HG03159 (cell line): ENCODE data around the gene KBTBD2.
"Not testable (repeated sequence)": the region's sequence is repeated elsewhere in the genome, so short reads cannot be mapped to it uniquely, and the experiment has no call there.

Experiments
- ATAC-seq: cut with Tn5 transposase; IDR thresholded peaks from one replicate; pipeline ENCODE4 v1.9.1; 2021; ENCODE audit warnings: mild to moderate bottlenecking, moderate library complexity; ENCODE audit not compliant: unreplicated experiment

Gene KBTBD2

DNA sequence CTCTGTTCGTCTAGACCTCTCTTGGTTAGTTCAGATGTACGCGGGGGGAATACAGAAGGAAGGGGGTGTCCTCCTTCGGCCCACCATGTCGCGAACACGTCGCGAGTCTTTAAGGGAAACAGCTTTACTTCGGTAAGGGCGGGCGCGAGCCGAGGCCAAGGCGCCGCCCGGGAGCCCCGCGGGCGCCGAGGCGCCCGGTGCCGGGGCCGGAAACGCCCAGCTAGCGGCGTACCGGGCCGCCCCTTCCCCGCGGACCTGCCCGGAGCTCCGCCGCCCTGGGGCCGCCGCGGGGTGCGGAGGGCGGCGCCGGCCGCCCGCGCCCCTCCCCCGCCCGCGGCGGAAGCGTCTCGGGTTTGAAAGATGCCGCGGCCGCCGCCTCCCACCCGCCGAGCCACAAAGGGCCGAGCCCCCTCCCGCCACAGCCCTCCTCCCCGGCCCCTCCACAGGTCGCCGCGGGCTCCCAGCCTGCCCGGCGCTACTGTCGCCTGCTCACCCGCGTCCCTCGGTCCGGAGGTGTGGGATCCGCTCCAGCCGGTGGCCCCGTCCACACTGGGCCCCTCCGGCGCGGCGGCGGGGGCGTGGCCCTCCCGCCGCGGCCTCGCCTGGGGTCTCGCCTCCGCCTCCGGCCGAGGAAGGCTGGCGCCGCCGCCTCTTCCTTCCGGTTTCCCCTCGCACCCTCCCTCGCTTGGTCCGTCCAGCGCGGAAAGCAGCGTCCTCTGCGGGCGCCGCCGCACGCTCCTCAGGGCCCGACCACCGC lies at the start of gene KBTBD2:
TSS of gene KBTBD2 (minus strand) at position 718 of the 757 bp plus-strand sequence. CDS start 12,156 bp downstream, outside the sequence.
- peak; percentile 56 for ATAC-seq

DNA sequence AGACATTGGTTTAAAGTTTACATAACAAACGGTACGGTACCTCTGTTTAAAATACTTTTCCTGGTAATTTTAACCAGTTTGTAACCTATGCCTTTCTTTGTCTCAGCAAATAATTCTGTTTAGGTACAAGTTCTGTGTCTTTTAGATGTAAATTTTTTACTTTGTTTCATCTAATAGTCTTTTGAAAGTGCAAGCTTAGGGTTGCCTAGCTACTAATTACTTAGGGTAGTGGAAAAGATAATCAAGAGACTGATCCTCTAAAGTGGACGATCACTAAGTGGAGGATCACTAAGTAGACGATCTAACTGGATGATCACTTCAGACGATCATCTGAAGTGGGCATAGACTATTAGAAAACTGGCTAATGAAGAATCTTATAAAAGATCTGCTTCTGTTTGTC lies 49.6 kb upstream of the KBTBD2 start:
- ATAC-seq: no peak

DNA sequence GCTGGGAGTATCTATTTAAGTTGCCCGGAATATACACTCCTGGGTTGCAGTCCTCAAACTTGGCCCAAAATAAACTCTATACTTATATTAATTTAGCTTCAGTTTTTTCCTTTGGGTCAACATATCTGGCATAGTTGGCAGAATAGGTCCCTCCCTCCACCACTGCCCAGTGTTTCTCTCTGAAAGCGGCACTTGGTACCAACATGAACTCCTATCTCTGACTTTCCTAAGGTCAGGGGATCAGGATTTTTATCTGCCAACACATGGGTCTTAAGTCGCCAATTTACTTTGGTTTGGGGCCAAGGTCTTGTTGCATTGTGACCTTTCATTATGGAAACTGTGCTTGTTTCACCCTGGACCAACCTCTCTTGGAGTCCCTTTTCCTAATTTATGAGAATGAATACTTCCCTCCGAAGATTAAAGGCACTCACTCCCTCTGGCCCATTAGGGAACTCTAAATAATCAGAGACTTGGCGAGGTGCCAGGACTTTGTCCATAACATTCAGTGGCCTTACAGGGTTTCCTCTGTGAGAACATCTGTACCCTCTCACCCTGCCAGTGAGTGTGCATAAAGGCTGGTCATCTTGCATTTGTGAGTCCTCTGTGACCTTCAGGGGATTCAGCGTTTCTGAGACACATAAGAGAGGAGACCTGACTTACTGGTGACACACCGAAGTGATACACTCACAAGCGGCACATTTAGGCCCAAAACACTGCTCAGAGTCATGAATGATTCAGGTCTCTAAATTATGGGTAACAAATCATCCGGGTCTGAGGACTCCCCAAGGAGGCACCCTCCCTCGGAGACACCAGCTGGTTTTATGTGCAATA lies 46.0 kb upstream of the KBTBD2 start:
- no peak for ATAC-seq

DNA sequence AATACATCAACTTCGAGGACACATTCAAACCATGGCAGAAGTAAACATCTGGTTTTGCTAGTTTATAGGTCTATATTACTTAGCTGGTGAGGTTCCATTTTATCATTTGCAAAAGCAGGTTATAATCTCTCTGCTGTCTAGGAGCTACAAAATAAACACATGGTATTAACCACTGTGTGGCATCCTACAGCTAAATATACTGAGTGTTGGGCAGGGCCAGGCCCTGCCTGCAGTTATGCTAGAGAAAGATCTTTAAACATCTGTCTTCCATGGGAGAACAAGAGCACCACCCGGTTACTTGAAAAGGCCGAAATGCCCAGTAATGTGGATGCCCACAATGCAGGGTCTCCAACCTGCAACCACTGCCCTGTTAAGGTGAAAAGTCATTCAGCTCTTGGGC lies 45.1 kb upstream of the KBTBD2 start:
- ATAC-seq: no peak

DNA sequence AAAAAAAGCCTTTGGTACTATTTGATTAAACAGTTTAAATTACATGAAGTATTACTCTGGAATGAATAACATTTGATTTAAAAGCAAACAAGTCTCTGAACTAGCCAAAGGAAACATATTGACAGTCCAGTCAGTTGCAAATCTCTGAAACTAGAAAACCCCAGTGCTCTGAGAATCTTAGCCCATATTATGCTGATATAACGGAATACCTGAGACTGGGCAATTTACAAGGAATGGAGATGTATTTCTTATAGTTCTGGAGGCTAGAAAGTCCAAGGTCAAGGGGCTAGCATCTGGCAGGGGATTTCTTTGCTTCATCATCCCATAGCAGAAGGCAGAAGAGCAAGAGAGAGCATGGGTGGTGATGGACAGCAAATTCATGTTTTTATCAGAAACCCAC lies 44.0 kb upstream of the KBTBD2 start:
- no peak for ATAC-seq

DNA sequence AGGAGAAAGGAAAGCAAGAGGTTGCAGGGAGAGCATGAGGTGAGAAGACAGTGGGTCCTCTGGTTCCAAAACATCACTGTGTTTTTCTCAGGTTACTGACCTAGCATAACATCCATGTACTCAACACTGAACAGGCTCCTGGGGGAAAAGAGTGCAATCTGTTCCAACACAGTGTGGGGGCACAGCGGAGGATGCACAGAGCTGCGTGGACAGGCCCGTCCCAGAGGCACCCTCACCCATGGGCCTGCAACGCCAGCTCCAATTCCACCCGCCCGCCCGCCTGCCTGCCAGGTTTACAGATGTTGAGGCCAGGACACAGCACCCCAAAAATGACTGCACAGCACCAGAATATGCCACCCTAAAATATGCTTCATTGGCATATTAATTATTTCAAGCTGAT lies 38.8 kb upstream of the KBTBD2 start:
- no peak for ATAC-seq

DNA sequence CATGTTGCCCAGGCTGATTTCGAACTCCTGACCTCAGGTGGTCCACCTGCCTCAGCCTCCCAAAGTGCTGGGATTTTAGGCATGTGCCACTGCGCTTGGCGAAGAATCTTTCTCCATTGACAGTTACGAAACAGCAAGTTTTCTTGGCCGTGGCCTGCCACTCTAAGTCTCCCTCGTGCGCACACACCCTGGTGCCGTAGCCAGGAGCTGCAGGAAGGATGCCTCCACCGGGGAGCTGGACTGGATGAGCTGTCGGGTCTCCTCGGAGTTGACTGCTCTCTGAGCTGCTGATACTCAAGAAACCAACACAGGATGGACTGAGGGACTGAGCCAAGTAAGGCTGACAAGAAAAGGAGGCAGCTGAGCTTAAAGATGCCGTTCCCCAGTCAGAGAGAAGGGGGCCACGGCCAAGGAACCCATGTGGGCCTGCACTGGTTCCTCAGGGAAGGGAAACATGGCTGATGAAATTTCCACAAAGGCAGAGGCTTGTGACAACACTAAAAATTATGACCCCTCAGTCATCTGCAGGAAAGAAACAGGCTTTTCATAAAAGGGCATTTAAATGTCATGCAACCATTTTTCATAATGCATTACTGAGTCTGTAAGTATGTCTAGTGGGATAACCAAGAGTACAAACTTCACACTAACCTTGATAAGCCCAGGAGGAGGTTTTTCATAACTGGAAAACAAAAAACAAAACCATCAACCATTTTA lies 38.0 kb upstream of the KBTBD2 start:
- no peak for ATAC-seq

DNA sequence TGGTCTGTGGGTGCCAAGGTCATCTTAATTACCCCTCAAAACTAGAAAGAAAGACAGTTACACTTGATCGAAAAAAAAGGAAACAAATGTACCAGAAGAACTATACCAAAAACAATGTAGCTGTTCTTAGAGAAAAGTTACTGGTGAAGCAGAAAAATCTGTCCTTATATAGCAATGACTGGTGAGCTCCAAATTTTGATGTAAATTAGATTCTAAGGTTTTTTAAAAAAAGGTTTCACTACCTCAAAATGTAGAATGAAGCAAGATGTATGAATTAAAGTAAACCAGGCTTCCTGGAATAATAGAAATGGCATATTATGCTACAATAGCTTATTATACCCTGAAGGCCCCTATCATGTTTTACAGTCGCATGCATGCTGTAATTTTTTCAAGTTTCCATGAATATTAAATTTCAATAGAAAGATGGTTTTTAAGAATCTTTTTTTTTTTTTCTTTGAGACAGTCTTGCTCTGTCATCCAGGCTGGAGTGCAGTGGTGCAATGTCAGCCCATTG lies 37.3 kb upstream of the KBTBD2 start:
- ATAC-seq: no peak

DNA sequence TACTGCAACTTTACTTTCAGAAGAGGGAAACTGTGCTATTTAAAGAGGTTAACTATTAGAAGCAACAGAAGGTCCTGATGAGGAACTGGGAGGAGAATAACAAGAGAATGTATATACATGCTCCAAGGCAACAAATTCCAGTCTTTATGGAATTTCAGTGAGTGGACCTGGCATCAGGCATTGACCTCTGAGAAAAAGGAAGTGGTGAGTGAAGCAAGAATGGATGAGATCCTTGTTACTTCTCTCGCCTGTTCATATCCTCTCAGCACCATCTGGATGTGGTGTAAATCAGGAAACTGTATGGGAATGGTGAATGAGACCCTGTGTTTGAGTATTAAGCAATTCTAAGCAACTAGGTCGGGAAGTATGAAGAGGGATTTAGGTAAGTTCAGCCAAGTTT lies 30.3 kb upstream of the KBTBD2 start:
- ATAC-seq: no peak

DNA sequence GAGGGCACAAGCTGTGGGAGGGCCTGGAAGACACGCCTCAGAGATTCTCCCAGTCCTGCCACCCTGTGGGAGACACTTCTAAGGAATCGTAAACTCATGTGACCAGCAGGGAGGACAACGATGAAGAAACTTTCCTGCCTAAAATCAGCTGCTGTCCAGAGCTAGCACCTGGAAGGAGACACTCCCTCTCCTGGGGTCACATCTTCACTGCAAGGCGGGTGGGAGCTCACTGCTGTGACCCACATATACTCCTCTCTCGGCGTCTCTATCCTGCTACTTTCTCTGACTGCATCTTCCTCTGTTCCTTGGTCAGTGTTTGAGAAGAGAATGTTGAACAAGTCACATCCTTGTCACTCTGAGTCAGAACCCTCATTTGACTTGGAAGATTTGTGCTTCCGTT lies 25.4 kb upstream of the KBTBD2 start:
- not testable (repeated sequence) for ATAC-seq

DNA sequence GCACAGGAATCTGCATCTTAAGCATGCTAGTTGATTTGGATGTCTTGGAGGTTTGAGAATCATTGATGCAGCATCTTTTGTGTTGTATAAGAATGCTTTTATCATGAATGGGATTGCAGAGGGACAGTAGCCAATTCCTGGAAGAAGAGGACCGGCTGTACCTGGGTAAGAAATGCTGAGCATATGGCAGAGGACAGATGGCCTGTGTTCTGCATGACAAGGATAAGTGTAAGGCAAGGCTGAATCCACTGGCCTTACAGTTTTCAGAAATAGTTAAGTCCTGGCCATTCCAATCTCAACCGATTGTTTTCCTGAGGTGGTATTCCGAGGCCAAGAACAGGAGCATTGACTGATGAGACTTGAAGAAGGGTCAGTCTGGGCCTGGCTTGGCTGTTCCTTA lies 24.4 kb upstream of the KBTBD2 start:
- ATAC-seq: no peak

DNA sequence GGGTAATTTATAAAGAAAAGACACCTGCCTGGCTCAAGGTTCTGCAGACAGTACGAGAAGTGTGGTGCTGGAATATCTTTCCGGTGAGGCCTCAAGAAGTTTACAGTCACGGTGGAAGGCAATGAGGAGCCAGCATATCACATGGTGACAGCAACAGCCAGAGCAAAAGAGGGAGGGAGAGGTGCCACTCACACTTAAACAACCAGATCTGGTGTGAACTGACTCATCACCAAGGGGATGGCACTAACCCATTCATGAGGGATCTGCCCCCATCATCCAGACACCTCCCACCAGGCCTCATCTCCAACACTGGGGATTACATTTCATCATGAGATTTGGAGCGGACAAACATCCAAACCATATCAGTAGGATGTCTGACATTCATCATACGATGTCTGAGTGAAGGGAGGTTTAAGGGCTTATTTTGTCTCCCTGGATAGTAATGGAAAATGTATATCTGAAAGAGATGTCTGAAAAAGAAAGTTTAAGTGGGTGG lies 23.5 kb upstream of the KBTBD2 start:
- no peak for ATAC-seq

DNA sequence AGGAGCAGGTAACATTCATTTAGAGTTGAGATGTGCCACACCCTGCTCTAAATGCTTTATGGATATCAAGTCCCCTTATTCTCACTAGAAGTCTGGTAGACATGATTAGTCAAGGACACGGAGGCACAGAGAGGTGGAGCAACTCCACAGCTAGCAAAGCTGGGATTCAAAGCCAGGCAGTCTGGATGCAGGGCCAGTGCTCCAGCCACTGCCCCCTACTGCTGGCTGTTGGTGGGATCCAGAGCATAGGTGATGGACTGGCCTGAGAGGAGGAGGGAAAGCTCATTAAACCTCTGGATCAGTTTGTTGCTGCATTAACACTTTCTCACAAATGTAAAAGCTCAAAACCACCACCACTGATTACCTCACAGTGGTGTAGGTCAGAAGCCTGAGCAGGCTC lies 22.6 kb upstream of the KBTBD2 start:
- no peak for ATAC-seq

DNA sequence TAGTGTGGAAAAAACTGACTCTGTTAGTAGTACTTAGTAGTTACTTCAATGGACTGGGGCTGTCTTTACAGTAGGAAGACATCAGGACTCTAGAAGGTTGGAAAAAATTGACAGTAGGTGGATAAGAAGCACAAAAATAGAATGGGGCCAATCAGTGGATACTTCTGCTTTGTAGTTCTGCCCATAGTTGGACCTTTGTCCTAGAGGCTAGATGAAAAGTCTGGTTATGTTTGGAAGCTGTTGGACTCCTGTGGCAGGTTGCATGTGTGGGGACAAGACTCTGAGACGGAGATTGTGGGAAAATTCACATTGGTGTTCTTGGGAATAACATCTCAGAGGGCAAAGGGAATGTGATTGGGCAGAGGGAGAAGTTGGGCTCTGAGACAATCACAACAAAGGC lies 18.6 kb upstream of the KBTBD2 start:
- no peak for ATAC-seq

DNA sequence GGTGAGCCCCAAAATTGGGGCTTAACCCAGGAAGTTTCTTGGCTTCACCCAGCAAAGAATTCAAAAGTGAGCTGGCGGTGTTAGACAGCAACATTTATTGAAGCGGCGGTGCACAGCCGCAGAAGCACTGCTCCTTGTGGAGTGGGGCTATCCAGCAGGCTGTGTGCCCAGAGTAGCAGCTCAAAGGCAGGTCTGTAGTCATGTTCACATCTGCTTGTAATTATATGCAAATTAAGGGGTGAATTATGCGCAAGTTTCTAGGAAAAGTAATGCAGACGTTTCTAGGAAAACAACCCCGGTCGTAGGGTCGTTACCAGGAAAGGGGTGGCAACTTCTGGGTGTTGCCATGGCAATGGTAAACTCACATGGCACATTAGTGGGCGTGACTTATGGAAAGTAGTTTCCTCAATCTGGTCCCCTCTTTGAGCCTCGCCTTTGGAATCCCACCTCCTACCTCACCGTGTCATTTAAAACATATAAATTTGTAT lies 13.7 kb upstream of the KBTBD2 start:
- ATAC-seq: no peak

DNA sequence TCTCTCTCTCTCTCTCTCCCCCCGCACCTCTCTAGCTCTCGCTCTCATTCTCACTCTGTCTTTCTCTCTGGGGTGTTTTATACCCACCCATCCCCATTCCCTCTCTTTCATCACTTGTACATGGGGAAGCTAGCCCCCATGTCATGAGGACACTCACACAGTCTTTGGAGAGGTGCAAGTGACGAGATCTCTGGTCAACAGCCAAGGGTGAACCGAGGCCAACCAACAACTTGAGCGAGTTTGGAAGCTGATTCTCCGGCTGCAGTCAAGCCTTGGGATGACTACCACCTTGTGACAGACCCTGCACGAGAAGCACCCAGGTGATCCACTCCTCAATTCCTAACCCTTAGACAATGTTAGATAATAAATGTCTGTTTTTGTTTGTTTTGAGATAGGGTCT lies 10.1 kb upstream of the KBTBD2 start:
- no peak for ATAC-seq

DNA sequence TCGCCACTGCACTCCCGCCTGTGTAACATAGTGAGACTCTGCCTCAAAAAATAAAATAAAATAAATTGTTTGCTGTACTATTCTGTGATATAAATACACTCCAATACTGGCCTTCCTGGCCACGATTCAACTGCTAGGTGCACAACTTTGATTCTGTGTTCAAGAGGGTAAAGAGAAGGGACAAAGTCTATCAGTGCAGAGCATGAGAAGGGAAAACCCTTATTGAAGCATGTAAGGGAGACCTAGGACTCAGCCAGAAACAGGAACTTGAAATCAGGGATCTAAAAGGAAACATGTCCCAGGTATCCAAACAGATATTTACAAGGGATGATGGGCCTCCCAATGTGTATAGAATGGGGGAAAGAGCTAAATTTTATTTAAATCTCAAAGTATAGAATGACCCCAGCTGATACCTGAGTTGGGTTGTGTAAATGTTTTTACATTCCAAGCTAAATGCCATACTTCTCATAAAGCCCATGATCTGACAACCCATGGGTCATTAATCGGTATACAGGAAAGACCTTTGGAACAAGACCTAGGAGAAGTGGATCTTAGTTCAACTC lies 9.0 kb upstream of the KBTBD2 start:
- no peak for ATAC-seq

DNA sequence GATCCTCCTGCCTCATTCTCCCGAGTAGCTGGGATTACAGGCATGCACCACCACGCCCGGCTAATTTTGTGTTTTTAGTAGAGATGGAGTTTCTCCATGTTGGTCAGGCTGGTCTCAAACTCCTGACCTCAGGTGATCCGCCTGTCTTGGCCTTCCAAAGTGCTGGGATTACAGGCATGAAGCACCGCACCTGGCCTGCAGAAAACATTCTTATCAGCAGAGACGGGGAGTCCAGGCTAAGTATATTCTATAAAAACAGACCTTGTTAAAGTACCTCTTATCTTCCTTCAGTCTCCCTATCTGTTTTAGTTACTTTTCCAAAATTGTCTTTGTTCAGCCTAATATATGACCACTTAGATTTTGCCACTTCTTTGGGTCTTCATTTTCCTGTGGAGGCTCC lies 5.8 kb upstream of the KBTBD2 start:
- ATAC-seq: not testable (repeated sequence)

DNA sequence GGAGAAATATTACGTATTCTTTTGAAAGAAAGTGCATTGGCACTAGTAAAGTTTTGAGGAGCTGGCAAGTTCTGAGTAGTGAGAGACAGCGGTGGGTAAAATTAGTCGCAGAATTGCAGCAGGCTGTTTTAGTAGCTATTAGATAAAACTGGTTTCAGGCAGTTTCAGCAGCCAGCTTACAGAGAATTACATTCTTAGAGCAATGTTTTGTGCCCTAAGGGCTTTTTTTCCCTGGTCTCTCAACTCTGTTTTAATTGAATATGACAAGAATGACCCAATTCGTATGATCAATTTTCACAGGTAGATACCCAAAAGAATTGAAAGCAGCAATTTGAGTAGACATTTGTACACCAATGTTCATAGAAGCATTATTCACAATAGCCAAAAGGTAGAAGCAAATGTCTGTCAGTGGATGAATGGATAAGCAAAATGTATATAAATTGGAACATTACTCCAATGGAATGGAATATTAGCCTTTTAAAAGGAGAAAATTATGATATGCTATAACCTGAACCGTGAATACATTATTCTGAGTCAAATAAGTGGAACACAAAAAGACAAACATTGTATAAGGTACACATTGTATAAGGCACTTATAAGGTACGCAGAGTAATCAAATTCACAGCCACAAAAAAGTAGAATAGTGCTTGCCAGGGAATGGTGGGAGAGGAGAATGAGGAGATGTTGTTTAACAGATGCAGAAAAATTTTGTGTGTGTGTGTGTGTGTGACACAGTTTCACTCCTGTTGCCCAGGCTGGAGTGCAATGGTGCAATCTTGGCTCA lies 5.2 kb upstream of the KBTBD2 start:
- no peak for ATAC-seq

DNA sequence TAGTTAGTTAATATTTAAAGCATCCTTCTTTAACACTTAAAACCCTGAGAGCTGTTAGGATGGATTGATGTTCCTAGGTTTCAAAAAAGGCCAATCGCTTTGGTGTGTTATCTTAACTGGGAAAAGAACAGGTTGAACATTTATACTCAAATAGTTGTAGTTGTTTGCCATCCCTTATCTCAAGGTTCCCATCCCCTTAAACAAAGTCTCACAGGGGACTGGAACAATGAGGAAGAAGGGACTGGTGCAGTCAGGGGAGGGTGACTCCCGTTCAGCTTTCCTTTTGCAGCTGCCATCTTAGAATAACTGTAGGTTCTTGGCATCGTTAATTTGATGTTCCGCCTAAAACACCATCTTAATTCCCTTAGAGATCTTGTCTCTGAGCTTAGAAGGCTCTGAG lies 2.6 kb upstream of the KBTBD2 start:
- ATAC-seq: no peak
